Upper lobe of right lung (tissue), 1 donor: ENCODE data around the gene CHCHD6. TPM values are rescaled to one million over a fixed set of nuclear protein-coding genes. Genes with fewer than 3 reads are reported as not detected.

ENCODE experiments used
- ATAC-seq: fragments of 200-7000 bp; cut with Tn5 transposase; one replicate; pipeline ENCODE4 v1.9.1; 2020; ENCODE audit warnings: mild to moderate bottlenecking, moderate library complexity
- DNase-seq: peaks from one replicate; pipeline ENCODE4 v3.0.0-alpha.2; 2020
- H3K27ac ChIP-seq: fragments of 200-600 bp; one replicate; pipeline ENCODE4 v1.8.0; 2022
- H3K27me3 ChIP-seq: fragments of 200-600 bp; one replicate; pipeline ENCODE4 v1.8.0; 2022; ENCODE audit warnings: mild to moderate bottlenecking
- H3K36me3 ChIP-seq: fragments of 200-600 bp; one replicate; pipeline ENCODE4 v1.8.0; 2022
- H3K4me1 ChIP-seq: fragments of 200-600 bp; one replicate; pipeline ENCODE4 v1.8.0; 2022
- H3K4me3 ChIP-seq: fragments of 200-600 bp; one replicate; pipeline ENCODE4 v1.8.0; 2022; ENCODE audit warnings: mild to moderate bottlenecking
- H3K9me3 ChIP-seq: fragments of 200-600 bp; one replicate; pipeline ENCODE4 v1.8.0; 2022
- intact Hi-C: fragments of 100-400 bp; cut with DNase I; formaldehyde crosslinking; loops from one replicate; pipeline ENCODE4 v1.11.0; 2022
- total RNA-seq: library from RNA; stranded (reverse); fragmentation: NEBNext Ultra II Directional; extraction: Animal tissue kit (Norgen Biotek cat#: 25700); gene quantifications from one replicate; pipeline ENCODE4 v1.2.1, GENCODE V29; 2021
- TF ChIP-seq, protein P1 (sequence below): fragments of 200-600 bp; IDR thresholded peaks from one replicate; pipeline ENCODE4 v1.8.0; 2022; ENCODE audit warnings: antibody characterized with exemption
- donor health status: DM: no; HTN: yes; CAD: no; lungs with severe emphysema.

The CHCHD6 gene
- total RNA-seq, 1 donor from 2014 or later = 17.1 TPM

DNA sequence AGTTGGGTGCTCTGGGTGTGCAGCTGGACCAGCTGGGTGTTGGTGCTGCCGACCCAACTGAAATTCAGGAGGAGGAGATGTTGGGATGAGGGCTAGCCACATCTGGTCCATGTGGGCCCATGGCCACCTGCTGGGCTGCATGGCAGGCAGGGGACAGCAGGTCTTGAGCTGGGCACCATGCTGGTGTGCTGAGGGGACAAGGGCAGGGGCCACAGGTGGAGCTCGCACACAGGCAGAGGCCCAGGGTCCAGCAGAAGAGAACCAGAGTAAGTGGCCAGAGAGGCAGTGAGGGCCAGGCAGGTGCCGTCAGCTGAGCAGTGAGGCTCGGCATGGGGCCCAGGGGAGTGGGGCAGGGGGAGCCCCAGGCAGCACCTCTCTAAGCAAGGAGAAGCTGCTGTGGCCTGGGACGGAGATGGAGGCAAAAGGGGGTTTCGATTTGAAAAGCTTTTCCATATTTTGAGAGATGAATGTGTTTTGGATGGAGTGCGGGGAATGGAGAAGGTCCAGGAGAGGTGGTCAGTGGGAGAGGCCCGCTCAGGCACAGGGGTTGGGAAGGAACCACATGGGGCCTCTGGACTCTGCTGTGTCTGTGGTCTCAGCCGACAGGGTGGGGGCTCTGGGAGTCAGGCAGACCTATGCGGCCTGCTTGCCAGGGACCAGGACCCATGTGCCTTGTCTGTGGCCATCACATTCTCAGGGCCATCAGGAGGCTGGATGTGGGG lies 248.4 kb downstream of the CHCHD6 start:
- H3K9me3 ChIP-seq = no peaks in the 10 kb centered on the region
- H3K4me1 ChIP-seq = no peaks in the 10 kb centered on the region
- H3K27me3 ChIP-seq = no peaks in the 10 kb centered on the region
- TF ChIP-seq, protein P1, sequence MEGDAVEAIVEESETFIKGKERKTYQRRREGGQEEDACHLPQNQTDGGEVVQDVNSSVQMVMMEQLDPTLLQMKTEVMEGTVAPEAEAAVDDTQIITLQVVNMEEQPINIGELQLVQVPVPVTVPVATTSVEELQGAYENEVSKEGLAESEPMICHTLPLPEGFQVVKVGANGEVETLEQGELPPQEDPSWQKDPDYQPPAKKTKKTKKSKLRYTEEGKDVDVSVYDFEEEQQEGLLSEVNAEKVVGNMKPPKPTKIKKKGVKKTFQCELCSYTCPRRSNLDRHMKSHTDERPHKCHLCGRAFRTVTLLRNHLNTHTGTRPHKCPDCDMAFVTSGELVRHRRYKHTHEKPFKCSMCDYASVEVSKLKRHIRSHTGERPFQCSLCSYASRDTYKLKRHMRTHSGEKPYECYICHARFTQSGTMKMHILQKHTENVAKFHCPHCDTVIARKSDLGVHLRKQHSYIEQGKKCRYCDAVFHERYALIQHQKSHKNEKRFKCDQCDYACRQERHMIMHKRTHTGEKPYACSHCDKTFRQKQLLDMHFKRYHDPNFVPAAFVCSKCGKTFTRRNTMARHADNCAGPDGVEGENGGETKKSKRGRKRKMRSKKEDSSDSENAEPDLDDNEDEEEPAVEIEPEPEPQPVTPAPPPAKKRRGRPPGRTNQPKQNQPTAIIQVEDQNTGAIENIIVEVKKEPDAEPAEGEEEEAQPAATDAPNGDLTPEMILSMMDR = no peak
- no peak overlapping the region for H3K27ac ChIP-seq
- intact Hi-C loops = no loop called here
- no peaks in the 10 kb centered on the region for H3K36me3 ChIP-seq
- peak; percentile 51 for DNase-seq
- no peak for ATAC-seq
- H3K4me3 ChIP-seq = no peak overlapping the region

DNA sequence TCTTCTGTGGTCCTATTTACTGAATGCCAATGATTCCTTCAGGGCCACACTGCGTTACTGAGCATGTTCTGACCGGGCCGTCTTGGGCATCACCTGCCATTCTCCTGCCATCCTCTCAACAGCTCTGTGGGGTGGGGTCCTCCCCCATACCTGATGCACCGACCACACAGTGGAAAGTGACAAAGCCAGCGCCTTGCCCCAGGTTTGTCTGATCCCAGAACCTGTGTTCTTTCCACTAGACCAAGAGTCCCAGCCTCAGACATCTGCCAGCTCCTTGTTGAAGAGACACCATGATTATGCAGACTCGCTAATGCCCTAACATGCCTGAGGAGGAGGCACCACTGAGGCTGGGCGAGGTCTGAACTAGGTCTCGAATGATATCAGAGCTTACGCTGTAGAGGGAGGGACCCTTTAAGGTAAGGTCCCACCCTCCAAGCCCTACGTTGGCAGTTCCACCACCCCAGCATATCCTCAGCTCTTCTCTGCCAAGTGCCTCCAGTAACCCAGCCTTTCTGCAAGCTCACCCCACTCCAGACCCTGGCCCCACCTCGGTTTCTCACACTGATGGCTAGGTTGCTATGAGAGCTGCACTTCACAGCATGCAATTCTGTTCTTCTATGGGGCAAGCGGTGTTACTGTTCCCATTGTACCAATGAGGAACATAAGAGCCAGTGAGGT lies 249.1 kb downstream of the CHCHD6 start:
- Histone ChIP-seq H3K27ac (no peak overlapping the region), H3K4me1 (no peaks in the 10 kb centered on the region), H3K27me3 (no peaks in the 10 kb centered on the region), H3K9me3 (no peaks in the 10 kb centered on the region), H3K36me3 (no peaks in the 10 kb centered on the region), H3K4me3 (no peak overlapping the region)
- TF ChIP-seq, protein P1 = no peak
- intact Hi-C loops = no loop called here
- DNase-seq = peak; percentile 37
- ATAC-seq = no peak

DNA sequence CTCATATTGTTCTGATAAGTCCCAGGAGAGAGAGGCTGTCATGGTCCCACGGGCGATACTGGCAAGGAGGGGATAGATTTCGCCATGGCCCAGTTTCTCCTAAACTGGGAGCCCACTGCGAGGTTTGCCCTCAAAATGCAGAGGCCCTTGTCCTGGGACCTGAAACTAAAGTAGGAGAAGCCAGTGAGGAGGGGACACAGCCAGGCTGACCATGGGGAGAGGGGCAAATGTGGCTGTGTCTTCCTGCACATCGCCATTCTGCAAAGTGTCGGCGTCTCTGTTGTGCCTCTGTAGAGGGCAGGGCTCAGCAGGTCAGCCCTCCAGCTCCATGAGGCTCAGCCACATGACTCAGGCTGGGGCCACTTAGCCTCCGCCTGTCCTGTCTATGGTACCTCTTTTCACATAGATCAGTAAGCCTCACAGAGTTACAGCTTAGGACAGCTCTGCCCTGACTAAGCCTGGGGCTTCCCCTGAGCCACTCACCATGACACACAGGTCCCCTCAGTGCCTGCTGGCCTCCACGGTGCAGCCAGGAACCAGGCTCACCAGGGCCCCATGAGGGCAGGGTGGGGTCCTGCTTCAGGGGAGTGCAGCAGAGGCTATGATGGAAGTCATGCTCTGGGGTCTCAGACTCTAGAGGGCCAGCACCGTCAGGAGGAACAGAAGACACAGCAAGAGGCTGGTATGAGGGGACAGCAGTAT lies 250.3 kb downstream of the CHCHD6 start:
- Histone ChIP-seq H3K4me3 (no peak overlapping the region), H3K9me3 (no peaks in the 10 kb centered on the region), H3K27me3 (no peaks in the 10 kb centered on the region), H3K36me3 (no peaks in the 10 kb centered on the region), H3K4me1 (no peaks in the 10 kb centered on the region), H3K27ac (no peak overlapping the region)
- DNase-seq (peak; percentile 37), ATAC-seq (no peak)
- intact Hi-C loops = no loop called here
- TF ChIP-seq, protein P1 = no peak

DNA sequence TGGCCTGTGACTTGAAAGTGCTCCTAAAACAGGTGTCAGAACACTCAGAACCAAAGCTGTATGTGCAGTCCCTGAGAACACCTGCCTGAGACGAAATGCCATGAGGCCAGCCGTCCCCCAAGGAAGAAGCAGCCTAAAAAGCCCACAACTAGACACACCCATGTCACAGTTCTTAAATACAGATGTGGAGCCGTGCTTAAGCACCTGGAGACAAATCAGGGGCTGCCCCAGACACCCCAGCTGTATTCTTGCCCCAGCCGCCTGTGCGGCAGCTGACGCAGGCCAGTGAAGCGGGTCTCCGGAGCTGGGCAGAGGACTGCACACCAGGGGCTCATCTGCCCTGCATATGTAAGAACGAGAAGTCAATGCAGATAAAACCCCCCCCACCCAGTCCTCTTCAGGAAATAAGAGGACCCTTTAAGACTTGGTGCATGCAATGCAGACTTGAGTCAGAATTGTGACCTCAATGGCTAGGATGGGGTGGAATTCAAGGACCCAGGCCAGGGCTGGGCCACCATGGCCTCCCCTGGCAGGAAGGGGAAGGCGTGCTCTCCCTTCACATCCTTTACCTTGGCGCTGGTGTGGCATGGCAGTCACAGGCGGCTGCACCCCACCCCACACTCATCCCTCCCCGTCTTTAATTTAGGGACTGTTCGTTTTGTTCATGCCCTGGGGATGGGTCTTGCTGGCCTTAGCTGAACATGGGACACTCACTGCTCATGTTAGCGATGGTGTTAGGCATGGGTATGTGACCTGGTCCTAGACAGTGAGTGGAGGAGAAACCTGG lies 251.2 kb downstream of the CHCHD6 start:
- DNase-seq (peak; percentile 40), ATAC-seq (no peak)
- Histone ChIP-seq H3K36me3 (no peaks in the 10 kb centered on the region), H3K4me3 (no peak overlapping the region), H3K27ac (no peak overlapping the region), H3K27me3 (no peaks in the 10 kb centered on the region), H3K9me3 (no peaks in the 10 kb centered on the region), H3K4me1 (no peaks in the 10 kb centered on the region)
- intact Hi-C loops = no loop called here
- TF ChIP-seq, protein P1 = no peak

DNA sequence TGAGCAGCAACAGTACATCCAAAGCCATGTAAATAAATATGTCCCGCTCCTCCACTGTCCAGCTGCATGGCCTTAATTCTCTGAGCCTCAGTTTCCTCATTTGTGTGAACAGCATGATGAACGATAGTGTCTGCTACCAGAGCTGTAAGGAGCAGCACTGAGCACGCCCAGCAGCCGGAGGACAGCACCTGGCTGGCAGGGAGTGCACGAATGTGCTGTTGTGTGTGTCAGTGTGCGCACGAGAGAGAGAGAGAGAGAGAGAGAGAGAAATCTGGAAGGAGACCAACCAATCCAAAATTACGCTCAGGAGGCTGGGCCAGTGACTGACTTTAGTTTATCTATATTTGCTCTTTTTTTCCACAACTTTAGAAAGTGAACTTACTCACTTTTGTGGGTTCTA lies 252.3 kb downstream of the CHCHD6 start:
- peak; percentile 13 for DNase-seq

More for the DNA sequence above, 252.3 kb downstream of the CHCHD6 start:
- Histone ChIP-seq H3K9me3 (no peaks in the 10 kb centered on the region), H3K27me3 (no peaks in the 10 kb centered on the region), H3K36me3 (no peaks in the 10 kb centered on the region), H3K27ac (no peak overlapping the region), H3K4me3 (no peak overlapping the region), H3K4me1 (peaks cover 9% of the 10 kb centered on the region)
- intact Hi-C loops = no loop called here
- no peak for ATAC-seq
- TF ChIP-seq, protein P1 = no peak
